ENCODE data around the gene NAA10.

NAA10 gene

DNA sequence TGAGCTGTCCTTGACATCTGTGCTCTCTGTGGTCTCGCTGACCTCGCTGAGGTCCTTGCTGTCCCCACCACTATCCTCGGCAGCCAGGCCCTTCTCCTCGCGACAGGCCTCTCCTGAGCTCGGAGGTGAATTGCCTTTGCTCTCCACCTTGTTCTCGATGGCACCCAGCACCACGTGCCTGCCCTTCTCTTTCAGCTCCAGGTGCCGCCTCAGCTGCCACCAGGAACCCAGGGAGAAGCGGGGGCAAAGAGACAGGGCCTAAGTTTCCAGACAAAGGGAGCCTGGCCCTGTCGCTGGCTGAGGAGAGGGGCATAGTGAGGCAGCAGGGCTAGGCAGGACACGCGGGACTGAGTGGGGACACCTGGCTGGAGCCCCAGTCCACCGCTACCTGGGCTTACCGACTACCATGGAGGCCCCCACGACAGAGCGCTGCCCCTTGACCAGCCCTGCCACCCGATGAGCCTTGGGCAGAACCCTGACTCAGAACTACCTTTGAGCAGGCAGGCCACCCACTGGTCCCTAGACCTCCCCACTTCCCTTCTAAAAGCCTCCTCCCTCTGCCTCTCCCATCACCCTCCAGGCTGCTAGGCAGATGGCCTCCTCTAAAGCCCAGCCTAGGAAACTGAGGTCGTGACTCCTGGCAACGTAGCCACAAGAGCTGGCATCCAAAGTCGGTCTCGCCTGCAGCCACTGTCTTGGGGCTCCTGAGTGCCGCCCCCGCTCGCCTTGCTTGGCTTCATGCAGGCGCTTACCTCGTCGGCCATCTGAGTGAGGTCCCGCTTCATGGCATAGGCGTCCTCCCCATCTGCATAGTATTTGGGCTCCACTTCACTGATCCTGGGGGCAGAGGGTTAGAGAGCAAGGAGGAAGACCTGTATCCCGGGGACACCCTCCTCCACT, 4.6 kb downstream of the NAA10 start:
- TF ChIP-seq RAD21 (IDR thresholded peaks at IDR 0.05; ENCODE audit: low read depth) (no peak), USF1 (IDR thresholded peaks at IDR 0.05) (no peak), TAF1 (IDR thresholded peaks at IDR 0.05; ENCODE audit: low read depth) (no peak), EGR1 (IDR thresholded peaks at IDR 0.05) (no peak), FOXM1 (IDR thresholded peaks at IDR 0.05; ENCODE audit: borderline replicate concordance, low read depth) (no peak), NFIC (IDR thresholded peaks at IDR 0.05) (no peak), CREB1 (IDR thresholded peaks at IDR 0.05; ENCODE audit: low read depth) (no peak), YY1 (IDR thresholded peaks at IDR 0.05; ENCODE audit: low read depth) (no peak), MAX (IDR thresholded peaks at IDR 0.05) (no peak)
- TF ChIP-seq, protein P1, sequence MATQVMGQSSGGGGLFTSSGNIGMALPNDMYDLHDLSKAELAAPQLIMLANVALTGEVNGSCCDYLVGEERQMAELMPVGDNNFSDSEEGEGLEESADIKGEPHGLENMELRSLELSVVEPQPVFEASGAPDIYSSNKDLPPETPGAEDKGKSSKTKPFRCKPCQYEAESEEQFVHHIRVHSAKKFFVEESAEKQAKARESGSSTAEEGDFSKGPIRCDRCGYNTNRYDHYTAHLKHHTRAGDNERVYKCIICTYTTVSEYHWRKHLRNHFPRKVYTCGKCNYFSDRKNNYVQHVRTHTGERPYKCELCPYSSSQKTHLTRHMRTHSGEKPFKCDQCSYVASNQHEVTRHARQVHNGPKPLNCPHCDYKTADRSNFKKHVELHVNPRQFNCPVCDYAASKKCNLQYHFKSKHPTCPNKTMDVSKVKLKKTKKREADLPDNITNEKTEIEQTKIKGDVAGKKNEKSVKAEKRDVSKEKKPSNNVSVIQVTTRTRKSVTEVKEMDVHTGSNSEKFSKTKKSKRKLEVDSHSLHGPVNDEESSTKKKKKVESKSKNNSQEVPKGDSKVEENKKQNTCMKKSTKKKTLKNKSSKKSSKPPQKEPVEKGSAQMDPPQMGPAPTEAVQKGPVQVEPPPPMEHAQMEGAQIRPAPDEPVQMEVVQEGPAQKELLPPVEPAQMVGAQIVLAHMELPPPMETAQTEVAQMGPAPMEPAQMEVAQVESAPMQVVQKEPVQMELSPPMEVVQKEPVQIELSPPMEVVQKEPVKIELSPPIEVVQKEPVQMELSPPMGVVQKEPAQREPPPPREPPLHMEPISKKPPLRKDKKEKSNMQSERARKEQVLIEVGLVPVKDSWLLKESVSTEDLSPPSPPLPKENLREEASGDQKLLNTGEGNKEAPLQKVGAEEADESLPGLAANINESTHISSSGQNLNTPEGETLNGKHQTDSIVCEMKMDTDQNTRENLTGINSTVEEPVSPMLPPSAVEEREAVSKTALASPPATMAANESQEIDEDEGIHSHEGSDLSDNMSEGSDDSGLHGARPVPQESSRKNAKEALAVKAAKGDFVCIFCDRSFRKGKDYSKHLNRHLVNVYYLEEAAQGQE (IDR thresholded peaks at IDR 0.05; ENCODE audit: low read depth), result no peak

DNA sequence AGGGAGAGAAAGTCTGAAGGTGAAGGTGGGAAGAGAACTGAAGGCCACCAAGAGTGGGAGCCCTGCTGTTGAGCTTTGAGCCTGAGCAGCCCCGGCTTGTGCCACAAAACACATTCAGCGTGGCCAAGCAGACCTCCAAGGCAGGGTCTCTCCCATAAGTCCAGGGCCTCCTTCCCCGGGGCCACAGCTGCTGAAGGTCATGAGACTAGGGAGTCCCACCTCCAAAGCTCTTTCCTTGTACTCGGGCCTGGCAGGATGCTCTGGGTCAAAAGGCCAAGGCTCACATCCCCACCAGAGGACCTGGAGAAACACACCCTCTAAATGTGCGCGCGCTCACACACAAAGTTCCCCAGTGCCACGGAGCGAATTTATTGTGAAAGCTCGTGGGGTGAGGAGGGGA, 5.3 kb downstream of the NAA10 start:
- TF ChIP-seq ZBTB7A (IDR thresholded peaks at IDR 0.05; ENCODE audit: low read depth) (no peak), MAX (IDR thresholded peaks at IDR 0.05) (no peak), FOXM1 (IDR thresholded peaks at IDR 0.05; ENCODE audit: borderline replicate concordance, low read depth) (no peak), YY1 (IDR thresholded peaks at IDR 0.05; ENCODE audit: low read depth) (no peak), EGR1 (IDR thresholded peaks at IDR 0.05) (no peak), TAF1 (IDR thresholded peaks at IDR 0.05; ENCODE audit: low read depth) (no peak), EP300 (IDR thresholded peaks at IDR 0.05; ENCODE audit: borderline replicate concordance) (no peak), USF1 (IDR thresholded peaks at IDR 0.05) (no peak), TCF12 (IDR thresholded peaks at IDR 0.05; ENCODE audit: low read depth) (no peak), CREB1 (IDR thresholded peaks at IDR 0.05; ENCODE audit: low read depth) (no peak)
- TF ChIP-seq, protein P1 (IDR thresholded peaks at IDR 0.05; ENCODE audit: low read depth), result no peak

DNA sequence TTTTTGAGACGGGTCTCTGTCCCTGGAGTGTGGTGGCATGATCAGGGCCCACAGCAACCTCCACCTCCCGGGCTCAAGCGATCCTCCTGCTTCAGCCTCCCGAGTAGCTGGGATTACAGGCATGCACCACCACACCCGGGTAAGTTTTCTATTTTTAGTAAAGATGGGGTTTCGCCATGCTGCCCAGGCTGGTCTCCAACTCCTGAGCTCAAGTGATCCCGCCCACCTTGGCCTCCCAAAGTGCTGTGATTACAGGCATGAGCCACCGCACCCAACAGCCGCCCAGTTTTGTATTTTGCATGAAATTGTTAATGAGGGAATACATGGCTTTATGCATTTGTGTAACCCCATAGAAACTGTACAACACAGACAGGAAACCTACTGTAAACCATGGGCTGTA, 6.0 kb downstream of the NAA10 start:
- TF ChIP-seq NFIC (IDR thresholded peaks at IDR 0.05), result no peak
- TF ChIP-seq MAX (IDR thresholded peaks at IDR 0.05), result no peak
- no peak for TF ChIP-seq EP300 (IDR thresholded peaks at IDR 0.05; ENCODE audit: borderline replicate concordance)
- TF ChIP-seq EGR1 (IDR thresholded peaks at IDR 0.05), result no peak
- no peak for TF ChIP-seq TEAD4 (IDR thresholded peaks at IDR 0.05)
- no peak for TF ChIP-seq CEBPB (IDR thresholded peaks at IDR 0.05)
- TF ChIP-seq RAD21 (IDR thresholded peaks at IDR 0.05; ENCODE audit: low read depth), result no peak
- TF ChIP-seq USF1 (IDR thresholded peaks at IDR 0.05), result no peak
- no peak for TF ChIP-seq FOXM1 (IDR thresholded peaks at IDR 0.05; ENCODE audit: borderline replicate concordance, low read depth)
- TF ChIP-seq, protein P1 (IDR thresholded peaks at IDR 0.05; ENCODE audit: low read depth), result no peak
- no peak for TF ChIP-seq YY1 (IDR thresholded peaks at IDR 0.05; ENCODE audit: low read depth)
- no peak for TF ChIP-seq ZBTB7A (IDR thresholded peaks at IDR 0.05; ENCODE audit: low read depth)
- no peak for TF ChIP-seq TAF1 (IDR thresholded peaks at IDR 0.05; ENCODE audit: low read depth)
- TF ChIP-seq TCF12 (IDR thresholded peaks at IDR 0.05; ENCODE audit: low read depth), result no peak
- no peak for TF ChIP-seq CREB1 (IDR thresholded peaks at IDR 0.05; ENCODE audit: low read depth)

Measured in Ishikawa (cell line).